ENCODE results near the gene INO80.

The INO80 gene

DNA sequence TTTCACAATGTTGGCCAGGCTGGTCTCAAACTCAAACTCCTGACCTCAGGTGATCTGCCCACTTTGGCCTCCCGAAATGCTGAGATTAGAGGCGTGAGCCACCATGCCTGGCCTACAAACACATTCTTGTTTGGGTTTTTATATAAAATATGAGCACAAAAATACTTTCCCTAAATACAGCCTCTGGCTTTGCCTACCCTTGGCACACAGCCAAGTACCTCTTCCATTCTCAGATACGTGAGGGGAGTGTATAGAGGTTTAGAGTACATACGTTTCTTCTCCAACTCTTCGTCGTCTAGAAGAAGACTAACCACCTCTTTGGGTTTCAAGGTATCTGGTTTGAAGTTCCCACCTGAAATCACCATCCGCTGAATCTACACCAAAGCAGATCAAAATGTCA, 129.3 kb downstream of the INO80 start:
- TF ChIP-seq, protein P1, sequence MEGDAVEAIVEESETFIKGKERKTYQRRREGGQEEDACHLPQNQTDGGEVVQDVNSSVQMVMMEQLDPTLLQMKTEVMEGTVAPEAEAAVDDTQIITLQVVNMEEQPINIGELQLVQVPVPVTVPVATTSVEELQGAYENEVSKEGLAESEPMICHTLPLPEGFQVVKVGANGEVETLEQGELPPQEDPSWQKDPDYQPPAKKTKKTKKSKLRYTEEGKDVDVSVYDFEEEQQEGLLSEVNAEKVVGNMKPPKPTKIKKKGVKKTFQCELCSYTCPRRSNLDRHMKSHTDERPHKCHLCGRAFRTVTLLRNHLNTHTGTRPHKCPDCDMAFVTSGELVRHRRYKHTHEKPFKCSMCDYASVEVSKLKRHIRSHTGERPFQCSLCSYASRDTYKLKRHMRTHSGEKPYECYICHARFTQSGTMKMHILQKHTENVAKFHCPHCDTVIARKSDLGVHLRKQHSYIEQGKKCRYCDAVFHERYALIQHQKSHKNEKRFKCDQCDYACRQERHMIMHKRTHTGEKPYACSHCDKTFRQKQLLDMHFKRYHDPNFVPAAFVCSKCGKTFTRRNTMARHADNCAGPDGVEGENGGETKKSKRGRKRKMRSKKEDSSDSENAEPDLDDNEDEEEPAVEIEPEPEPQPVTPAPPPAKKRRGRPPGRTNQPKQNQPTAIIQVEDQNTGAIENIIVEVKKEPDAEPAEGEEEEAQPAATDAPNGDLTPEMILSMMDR (IDR thresholded peaks at IDR 0.05; ENCODE audit: insufficient read depth, low read depth, low read length, missing control alignments) = no peak
- DNase-seq (ENCODE audit: low read depth) = no peak

DNA sequence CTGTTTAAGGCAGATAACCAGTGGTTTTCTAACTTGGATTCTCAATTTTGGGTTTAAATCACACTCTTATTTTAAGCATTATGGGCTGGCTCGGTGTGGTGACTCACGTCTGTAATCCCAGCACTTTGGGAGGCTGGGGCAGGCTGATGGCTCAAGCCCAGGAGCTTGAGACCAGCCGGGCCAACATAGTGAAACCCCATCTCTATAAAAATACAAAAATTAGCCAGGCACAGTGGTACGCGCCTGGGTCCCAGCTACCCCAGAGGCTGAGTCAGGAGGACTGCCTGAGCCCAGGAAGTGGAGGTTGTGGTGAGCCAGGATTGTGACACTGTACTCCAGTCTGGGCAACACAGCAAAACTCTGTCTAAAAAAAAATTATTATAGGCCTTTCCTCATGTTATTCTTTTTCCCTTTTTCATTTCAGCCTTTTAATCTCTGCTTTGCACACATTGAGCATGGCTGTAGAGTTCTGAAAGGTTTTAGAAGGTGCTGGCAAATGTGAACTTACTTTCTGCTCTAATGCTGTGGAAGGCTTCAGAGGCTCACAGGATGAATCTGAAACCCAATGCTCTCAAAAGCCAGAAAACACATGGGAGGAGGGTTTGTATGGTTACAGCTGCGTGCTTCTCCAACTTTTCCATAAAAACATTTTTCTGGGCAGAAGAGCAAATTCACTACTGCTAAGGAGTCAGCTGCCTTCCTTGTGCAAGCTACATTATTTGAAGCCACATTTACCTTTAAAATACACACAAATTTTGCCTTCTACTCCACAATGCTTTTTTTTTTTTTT, 130.3 kb downstream of the INO80 start:
- DNase-seq (ENCODE audit: low read depth) = no peak
- H3K4me3 ChIP-seq (ENCODE audit: low read depth, low read length) = no peak overlapping the region
- TF ChIP-seq, protein P1 (IDR thresholded peaks at IDR 0.05; ENCODE audit: insufficient read depth, low read depth, low read length, missing control alignments) = no peak

More for the DNA sequence above, 129.3 kb downstream of the INO80 start:
- H3K4me3 ChIP-seq (ENCODE audit: low read depth, low read length) = no peak overlapping the region

DNA sequence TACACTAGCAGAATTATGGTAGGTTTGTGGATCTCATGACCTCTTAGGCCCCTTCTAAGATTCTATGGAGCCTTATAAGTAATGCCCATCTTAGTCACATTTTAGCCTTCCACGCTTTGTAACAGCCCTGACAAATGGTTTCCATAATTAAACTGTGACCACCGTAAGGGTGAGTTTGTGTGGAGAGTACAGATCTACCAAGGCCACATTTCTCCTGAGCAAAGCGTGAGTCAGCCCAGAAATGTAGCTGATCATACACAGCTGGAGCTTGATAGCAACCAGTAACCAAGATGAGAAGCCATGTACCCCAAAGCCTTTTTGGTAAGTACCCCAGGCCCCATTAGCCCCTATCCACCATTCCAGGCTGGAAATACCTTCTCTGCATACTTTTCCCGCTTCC, 131.1 kb downstream of the INO80 start:
- TF ChIP-seq, protein P1 (IDR thresholded peaks at IDR 0.05; ENCODE audit: insufficient read depth, low read depth, low read length, missing control alignments) = no peak
- no peak overlapping the region for H3K4me3 ChIP-seq (ENCODE audit: low read depth, low read length)
- DNase-seq (ENCODE audit: low read depth) = no peak

DNA sequence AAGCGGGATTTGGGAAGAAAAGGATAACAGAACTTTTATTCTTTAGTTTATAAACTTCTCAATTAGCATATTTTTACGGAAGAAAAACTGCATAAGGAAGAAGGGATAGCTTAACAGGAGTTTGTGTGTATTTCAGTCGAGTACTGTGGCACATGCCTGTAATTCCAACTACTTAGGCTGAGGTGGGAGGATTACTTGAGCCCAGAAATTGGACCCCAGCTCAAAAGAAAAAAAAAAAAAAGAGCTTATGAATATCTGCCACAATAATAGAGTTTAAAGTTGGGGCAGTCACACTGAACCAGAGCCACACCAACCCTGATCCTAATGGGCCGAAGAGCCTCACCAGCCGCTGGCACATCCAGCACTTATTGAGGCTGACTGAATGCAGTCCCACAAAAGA, 131.7 kb downstream of the INO80 start:
- DNase-seq (ENCODE audit: low read depth) = no peak
- TF ChIP-seq, protein P1 (IDR thresholded peaks at IDR 0.05; ENCODE audit: insufficient read depth, low read depth, low read length, missing control alignments) = no peak
- no peak overlapping the region for H3K4me3 ChIP-seq (ENCODE audit: low read depth, low read length)

DNA sequence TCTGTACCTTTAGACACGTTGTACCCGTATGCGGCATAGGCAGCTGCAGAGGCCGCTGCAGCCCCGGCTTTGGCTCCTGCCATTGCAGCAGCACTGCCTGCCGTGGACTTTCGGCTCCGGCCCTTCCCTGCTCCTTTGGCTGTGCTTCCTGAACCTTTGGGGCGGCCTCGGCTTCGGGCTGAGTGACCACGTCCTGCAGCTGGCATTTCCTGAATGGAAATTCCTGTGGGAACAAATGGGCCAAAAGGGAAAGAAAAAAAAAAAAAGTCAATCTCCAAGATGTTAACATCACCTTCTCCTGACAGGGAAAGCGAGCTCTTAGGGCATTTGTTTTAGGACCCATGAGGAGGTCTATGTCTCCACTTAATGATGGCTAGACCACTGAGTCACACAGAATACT, 133.2 kb downstream of the INO80 start:
- no peak for DNase-seq (ENCODE audit: low read depth)
- TF ChIP-seq, protein P1 (IDR thresholded peaks at IDR 0.05; ENCODE audit: insufficient read depth, low read depth, low read length, missing control alignments) = no peak
- no peak overlapping the region for H3K4me3 ChIP-seq (ENCODE audit: low read depth, low read length)

DNA sequence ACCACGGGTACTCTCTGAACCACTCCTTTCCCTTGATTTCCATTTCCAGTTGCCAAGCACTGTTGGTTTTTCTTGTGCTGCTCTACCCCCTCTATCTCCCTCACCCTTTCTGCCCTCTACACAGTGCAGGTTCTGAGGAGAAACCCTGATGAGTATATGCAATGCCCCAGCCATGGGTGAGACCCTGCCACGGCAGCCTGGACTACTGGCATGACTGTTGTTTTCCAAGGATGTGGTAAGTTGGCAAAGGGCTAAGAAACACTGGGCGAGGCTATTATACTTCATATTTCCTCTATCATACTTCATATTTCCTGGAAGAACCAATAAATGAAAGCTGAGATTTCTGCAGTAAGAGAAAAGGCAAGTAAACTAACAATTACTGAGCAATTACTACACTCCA, 134.9 kb downstream of the INO80 start:
- TF ChIP-seq, protein P1 (IDR thresholded peaks at IDR 0.05; ENCODE audit: insufficient read depth, low read depth, low read length, missing control alignments) = no peak
- H3K4me3 ChIP-seq (ENCODE audit: low read depth, low read length) = no peak overlapping the region
- DNase-seq (ENCODE audit: low read depth) = no peak

DNA sequence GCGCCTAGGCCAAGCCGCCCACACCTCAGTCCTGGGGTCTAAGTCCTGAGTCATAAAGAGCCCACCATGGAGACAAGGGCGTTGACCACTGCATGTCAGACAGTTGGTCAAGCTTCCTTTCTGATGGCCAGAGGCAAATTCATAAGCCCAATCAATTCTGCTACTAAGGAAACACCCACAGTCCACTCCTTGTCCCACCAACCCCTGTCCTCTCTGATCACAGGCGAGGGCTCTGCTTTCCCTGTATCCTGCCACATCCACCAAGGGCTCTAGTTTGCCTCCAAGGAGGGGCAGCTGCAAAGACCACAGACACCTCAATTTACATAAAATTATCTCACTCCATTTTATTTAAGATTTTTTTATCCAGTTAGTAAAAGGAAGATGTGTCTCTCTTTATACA, 137.5 kb downstream of the INO80 start:
- H3K4me3 ChIP-seq (ENCODE audit: low read depth, low read length) = no peak overlapping the region
- TF ChIP-seq, protein P1 (IDR thresholded peaks at IDR 0.05; ENCODE audit: insufficient read depth, low read depth, low read length, missing control alignments) = no peak
- DNase-seq (ENCODE audit: low read depth) = no peak
